Upper lobe of left lung (tissue), 6 donors: ENCODE results near the gene TRIP10. TPM values are rescaled to one million over a fixed set of nuclear protein-coding genes. Genes with fewer than 3 reads are reported as not detected.

Source experiments
- ATAC-seq, 2 donors: fragments of 200-7000 bp; cut with Tn5 transposase; one replicate each; pipeline ENCODE4 v1.9.1; 2022; ENCODE audit warnings: mild to moderate bottlenecking in 2 of 2, moderate library complexity in 2 of 2; ENCODE audit not compliant: low FRiP score in 2 of 2
- DNase-seq, 2 donors: peaks; one replicate each; pipeline ENCODE4 v3.0.0-alpha.2; 2019 to 2020
- H3K27ac ChIP-seq, 4 donors: fragments of 200-600 bp; sonication (generic); one replicate each; pipeline ENCODE4 v1.5.1; 2016 to 2019
- H3K27me3 ChIP-seq, 4 donors: fragments of 200-600 bp; sonication (generic); one replicate each; pipeline ENCODE4 v1.5.1; 2017 to 2019
- H3K36me3 ChIP-seq, 4 donors: fragments of 200-600 bp; sonication (generic); one replicate each; pipeline ENCODE4 v1.5.1; 2016 to 2019
- H3K4me1 ChIP-seq, 4 donors: fragments of 200-600 bp; sonication (generic); one replicate each; pipeline ENCODE4 v1.5.1; 2018 to 2019
- H3K4me3 ChIP-seq, 4 donors: fragments of 200-600 bp; sonication (generic); one replicate each; pipeline ENCODE4 v1.5.1; 2017 to 2019; ENCODE audit warnings: mild to moderate bottlenecking in 2 of 4, moderate library complexity in 1 of 4
- H3K9me3 ChIP-seq, 4 donors: fragments of 200-600 bp; sonication (generic); one replicate each; pipeline ENCODE4 v1.5.1; 2018 to 2019
- CTCF ChIP-seq, 6 experiments: fragments of 450-650 bp in 4 of 6; fragments of 200-600 bp in 2 of 6; sonication (generic) in 2 of 6; IDR thresholded peaks; one replicate each; pipeline ENCODE4 v1.5.1; 2016 to 2019; ENCODE audit warnings: antibody characterized with exemption in 6 of 6
- EP300 ChIP-seq, 4 donors: sonication (generic); formaldehyde crosslinking; IDR thresholded peaks; one replicate each; pipeline ENCODE4 v1.5.1; 2017; ENCODE audit warnings: antibody characterized with exemption in 4 of 4, control low read depth in 2 of 4
- POLR2A ChIP-seq, 4 donors: fragments of 450-650 bp; IDR thresholded peaks; one replicate each; pipeline ENCODE4 v1.5.1; 2016 to 2017; ENCODE audit warnings: antibody characterized with exemption in 4 of 4, mild to moderate bottlenecking in 2 of 4
- POLR2AphosphoS5 ChIP-seq, 2 donors: sonication (generic); formaldehyde crosslinking; IDR thresholded peaks; one replicate each; pipeline ENCODE4 v1.5.1; 2017; ENCODE audit warnings: antibody characterized with exemption in 2 of 2
- WGBS, 2 donors: methylation state at CpG; one replicate each; pipeline ENCODE4 v1.1.5; 2017 to 2018; 5-methylcytosine and 5-hydroxymethylcytosine counted together
- total RNA-seq, 6 donors: library from RNA; depleted of rRNA in 4 of 6; stranded (reverse); fragments of >200 nt in 4 of 6; gene quantifications; one replicate each; pipeline versions ENCODE4 v1.1.0 to v1.2.1, GENCODE V29; 2016 to 2021
- donor health status: DM: no; HTN: no; CAD: no; lungs with moderate emphysema.
- donor health status: DM: no; HTN: yes; CAD: no; lungs with severe emphysema.

Gene TRIP10
- total RNA-seq, 6 donors from 2014 or later = 59.6 to 423 (median 74.3) TPM

- Histone ChIP-seq H3K36me3 (peaks cover 0 to 60% (median 25%) of the 10 kb centered on the region in 4 donors), H3K4me1 (no peaks in the 10 kb centered on the region), H3K4me3 (no peak overlapping the region), H3K27me3 (no peaks in the 10 kb centered on the region), H3K27ac (no peak overlapping the region), H3K9me3 (no peaks in the 10 kb centered on the region)
- ATAC-seq (no peak), DNase-seq (no peak)
- 58 to 73% methylated on average over 6 to 13 of the region's 13 CpGs for WGBS, 2 donors
- TF ChIP-seq POLR2A (IDR thresholded peaks at IDR 0.05) = no peak
- TF ChIP-seq CTCF (IDR thresholded peaks at IDR 0.05) = no peak
- TF ChIP-seq EP300 (IDR thresholded peaks at IDR 0.05) = no peak
- TF ChIP-seq POLR2AphosphoS5 (IDR thresholded peaks at IDR 0.05) = no peak
These were observed 42.2 kb upstream of the TRIP10 start for GRCh38 chr19:6697291-6697690.

GRCh38 chr19:6699935-6700334, 39.5 kb upstream of the TRIP10 start:
- no peak for DNase-seq
- no peak for ATAC-seq
- TF ChIP-seq POLR2AphosphoS5 (IDR thresholded peaks at IDR 0.05) = no peak
- TF ChIP-seq EP300 (IDR thresholded peaks at IDR 0.05) = no peak
- TF ChIP-seq CTCF (IDR thresholded peaks at IDR 0.05) = no peak
- no peak for TF ChIP-seq POLR2A (IDR thresholded peaks at IDR 0.05)
- Histone ChIP-seq H3K4me1 (no peaks in the 10 kb centered on the region), H3K27me3 (no peaks in the 10 kb centered on the region), H3K27ac (no peak overlapping the region), H3K9me3 (no peaks in the 10 kb centered on the region), H3K36me3 (peaks cover 3 to 45% (median 12%) of the 10 kb centered on the region in 4 donors), H3K4me3 (no peak overlapping the region)

GRCh38 chr19:6700586-6701316, 38.7 kb upstream of the TRIP10 start:
- no peak overlapping the region for H3K27ac ChIP-seq
- DNase-seq (no peak), ATAC-seq (no peak)
- H3K36me3 ChIP-seq = peaks cover 3 to 45% (median 12%) of the 10 kb centered on the region in 4 donors
- H3K9me3 ChIP-seq = no peaks in the 10 kb centered on the region
- TF ChIP-seq CTCF (IDR thresholded peaks at IDR 0.05) (no peak), POLR2A (IDR thresholded peaks at IDR 0.05) (no peak), EP300 (IDR thresholded peaks at IDR 0.05) (no peak), POLR2AphosphoS5 (IDR thresholded peaks at IDR 0.05) (no peak)
- no peaks in the 10 kb centered on the region for H3K4me1 ChIP-seq
- H3K27me3 ChIP-seq = no peaks in the 10 kb centered on the region
- H3K4me3 ChIP-seq = no peak overlapping the region
- WGBS, 2 donors = 84 to 93% methylated on average over 8 of the region's 8 CpGs

GRCh38 chr19:6705931-6706632, 33.4 kb upstream of the TRIP10 start:
- H3K27ac ChIP-seq = no peak overlapping the region
- no peaks in the 10 kb centered on the region for H3K27me3 ChIP-seq
- 82 to 83% methylated on average over 11 of the region's 11 CpGs for WGBS, 2 donors
- ATAC-seq (peak in 1 of 2 donors; percentile 40), DNase-seq (no peak)
- no peaks in the 10 kb centered on the region for H3K4me1 ChIP-seq
- H3K36me3 ChIP-seq = peaks cover 0 to 37% (median 14%) of the 10 kb centered on the region in 4 donors
- no peak for TF ChIP-seq POLR2AphosphoS5 (IDR thresholded peaks at IDR 0.05)
- no peak for TF ChIP-seq POLR2A (IDR thresholded peaks at IDR 0.05)
- no peak for TF ChIP-seq EP300 (IDR thresholded peaks at IDR 0.05)
- TF ChIP-seq CTCF (IDR thresholded peaks at IDR 0.05) = no peak
- H3K9me3 ChIP-seq = no peaks in the 10 kb centered on the region
- no peak overlapping the region for H3K4me3 ChIP-seq
